ENCODE data around the gene BCAN.

GRCh38 chr1:156643049-156643777 lies 1.3 kb downstream of the BCAN start:
- TF ChIP-seq, protein P1, sequence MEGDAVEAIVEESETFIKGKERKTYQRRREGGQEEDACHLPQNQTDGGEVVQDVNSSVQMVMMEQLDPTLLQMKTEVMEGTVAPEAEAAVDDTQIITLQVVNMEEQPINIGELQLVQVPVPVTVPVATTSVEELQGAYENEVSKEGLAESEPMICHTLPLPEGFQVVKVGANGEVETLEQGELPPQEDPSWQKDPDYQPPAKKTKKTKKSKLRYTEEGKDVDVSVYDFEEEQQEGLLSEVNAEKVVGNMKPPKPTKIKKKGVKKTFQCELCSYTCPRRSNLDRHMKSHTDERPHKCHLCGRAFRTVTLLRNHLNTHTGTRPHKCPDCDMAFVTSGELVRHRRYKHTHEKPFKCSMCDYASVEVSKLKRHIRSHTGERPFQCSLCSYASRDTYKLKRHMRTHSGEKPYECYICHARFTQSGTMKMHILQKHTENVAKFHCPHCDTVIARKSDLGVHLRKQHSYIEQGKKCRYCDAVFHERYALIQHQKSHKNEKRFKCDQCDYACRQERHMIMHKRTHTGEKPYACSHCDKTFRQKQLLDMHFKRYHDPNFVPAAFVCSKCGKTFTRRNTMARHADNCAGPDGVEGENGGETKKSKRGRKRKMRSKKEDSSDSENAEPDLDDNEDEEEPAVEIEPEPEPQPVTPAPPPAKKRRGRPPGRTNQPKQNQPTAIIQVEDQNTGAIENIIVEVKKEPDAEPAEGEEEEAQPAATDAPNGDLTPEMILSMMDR (conservative IDR thresholded peaks at IDR 0.05), result no peak
- TF ChIP-seq EZH2 (IDR thresholded peaks at IDR 0.05; ENCODE audit: low read depth), result no peak
